Measurements from ENCODE around the gene DNAH17.

GRCh38 chr17:78411241-78411857, 165.8 kb downstream of the DNAH17 start:
- TF ChIP-seq CTCF (IDR thresholded peaks at IDR 0.05) (no peak), EZH2 (IDR thresholded peaks at IDR 0.05; ENCODE audit: borderline replicate concordance, insufficient read depth, low read depth, low read length, poor library complexity, severe bottlenecking) (no peak)
